RWPE1 (cell line): Measurements from ENCODE around the gene FASN.

ENCODE experiments used
- CTCF ChIA-PET: fragments of 350-600 bp; sonication (Branson Sonifier 250); formaldehyde crosslinking; extraction: SDS; loops from one replicate; lab custom pipeline; 2021; lab: Yijun Ruan, JAX
- POLR2A ChIA-PET: fragments of 400-600 bp; formaldehyde crosslinking; extraction: SDS; loops from one replicate; lab custom pipeline; 2020; ENCODE audit warnings: antibody characterized with exemption; ENCODE audit not compliant: low non-redundant PET; lab: Yijun Ruan, JAX
- DNase-seq: peaks from one replicate; pipeline ENCODE4 v3.0.0; 2012; ENCODE audit warnings: low spot score
- H3K27ac ChIP-seq: fragments of 450-650 bp; 2 replicates; pipeline ENCODE4 v1.5.1; 2017
- CTCF ChIP-seq: fragments of 450-650 bp; conservative IDR thresholded peaks from 2 replicates; pipeline ENCODE4 v1.5.1; 2017; ENCODE audit warnings: low read depth, mild to moderate bottlenecking

The FASN gene

DNA sequence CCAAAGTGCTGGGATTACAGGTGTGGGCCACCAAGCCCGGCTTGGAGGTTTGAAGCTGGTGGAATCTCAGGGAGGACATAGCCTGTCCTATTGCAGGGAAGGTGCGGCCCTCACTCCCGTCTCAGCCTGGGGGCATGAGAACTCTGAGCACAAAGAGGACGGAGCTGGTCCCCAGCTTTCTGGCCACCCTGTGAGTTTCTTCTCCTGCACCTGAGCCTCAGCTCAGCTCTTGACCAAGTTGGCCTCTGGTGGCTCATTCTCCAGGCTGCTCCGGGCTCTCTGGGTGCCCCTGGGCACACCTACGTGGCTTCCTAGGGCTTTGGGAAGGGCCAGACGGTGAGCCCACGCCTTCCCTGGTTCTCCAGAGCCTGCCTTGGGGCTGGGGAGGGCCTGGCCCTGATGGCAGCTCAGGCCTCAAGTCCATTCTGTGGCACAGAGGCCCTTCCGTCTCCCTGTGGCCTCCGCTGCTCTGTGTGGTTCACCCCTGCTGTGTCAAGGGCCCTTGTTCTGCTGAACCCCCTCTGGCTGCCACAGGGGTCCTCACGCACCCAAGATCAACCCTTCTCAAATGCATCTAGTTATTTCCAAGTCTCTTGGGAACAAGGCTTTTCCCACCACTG lies 6.9 kb upstream of the FASN start:
- POLR2A ChIA-PET: interaction anchor here (0.7 kb wide), 1 partner anchor 197 kb away, joined by 4 read pairs; no protein-coding TSS in a partner anchor
- CTCF ChIA-PET: interaction anchor here (1.7 kb wide), 1 partner anchor 49 kb away, joined by 8 read pairs; no protein-coding TSS in a partner anchor
- peak overlapping the region; percentile 96 for H3K27ac ChIP-seq
- DNase-seq: no peak
- TF ChIP-seq CTCF: no peak

GRCh38 chr17:82103553-82104451 lies 5.8 kb upstream of the FASN start:
- ChIA-PET POLR2A (no interaction called here), CTCF (interaction anchor here (0.6 to 1.7 kb wide), 2 partner anchors 26 to 50 kb away, joined by 3 to 8 read pairs; no protein-coding TSS in a partner anchor)
- TF ChIP-seq CTCF: no peak
- peak overlapping the region; percentile 96 for H3K27ac ChIP-seq
- DNase-seq: peak; percentile 43

DNA sequence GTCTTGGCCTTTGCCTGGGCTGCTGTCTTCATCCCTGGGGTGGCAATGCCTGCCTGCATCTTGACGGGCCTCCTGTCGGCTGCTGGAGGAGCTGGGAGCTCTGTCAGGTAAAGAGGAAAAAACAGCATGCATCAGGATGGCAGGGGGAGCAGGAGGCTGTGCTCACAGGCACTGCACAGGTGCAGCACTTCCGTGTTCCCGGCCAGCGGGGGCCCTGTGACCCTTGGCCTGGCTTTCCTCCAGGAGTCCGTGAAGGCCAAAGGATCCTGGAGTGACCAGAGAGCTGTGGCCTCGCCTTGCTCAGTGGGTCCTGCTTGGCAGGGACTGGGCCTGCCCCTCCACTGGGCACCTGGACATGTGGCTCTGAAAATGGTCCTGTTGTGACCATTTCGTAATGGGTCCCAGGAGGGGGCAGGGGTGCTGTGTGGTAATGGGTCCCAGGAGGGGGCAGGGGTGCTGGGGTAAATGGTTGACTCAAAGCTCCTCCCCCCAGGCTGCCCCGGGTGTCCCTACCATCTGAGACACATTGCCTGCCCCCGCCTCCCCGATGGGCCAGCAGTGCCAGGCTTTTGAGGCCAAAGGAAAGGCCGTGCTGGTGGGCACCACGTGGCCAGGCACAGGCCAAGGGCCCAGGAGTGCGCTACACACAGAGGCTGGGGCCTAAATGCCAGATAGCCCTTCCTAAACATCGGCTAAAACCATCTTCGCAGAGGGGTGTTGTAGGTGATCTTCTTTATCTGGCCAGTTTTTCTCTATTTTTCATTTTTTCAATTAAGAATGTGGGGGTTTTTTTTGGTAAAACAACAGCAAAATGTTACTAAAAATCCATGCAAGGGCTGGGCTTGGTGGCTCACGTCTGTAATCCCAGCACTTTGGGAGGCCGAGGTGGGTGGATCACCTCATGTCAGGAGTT lies 4.0 kb upstream of the FASN start:
- ChIA-PET CTCF (interaction anchor here (0.7 kb wide), 1 partner anchor 1630 kb away, joined by 8 read pairs; no protein-coding TSS in a partner anchor), POLR2A (no interaction called here)
- peak overlapping the region; percentile 96 for H3K27ac ChIP-seq
- no peak for TF ChIP-seq CTCF
- no peak for DNase-seq

GRCh38 chr17:82101301-82101715 lies 3.3 kb upstream of the FASN start:
- no peak for DNase-seq
- H3K27ac ChIP-seq: peak overlapping the region; percentile 96
- ChIA-PET POLR2A (no interaction called here), CTCF (no interaction called here)
- no peak for TF ChIP-seq CTCF

GRCh38 chr17:82100502-82101298 lies 2.7 kb upstream of the FASN start:
- TF ChIP-seq CTCF: no peak
- ChIA-PET CTCF (no interaction called here), POLR2A (no interaction called here)
- DNase-seq: no peak
- H3K27ac ChIP-seq: peak overlapping the region; percentile 96
